GM21723 (cell line): ENCODE data around the gene NRAP.

Source experiments
- ATAC-seq: cut with Tn5 transposase; IDR thresholded peaks from one replicate; pipeline ENCODE4 v1.9.1; 2021; ENCODE audit warnings: mild to moderate bottlenecking, moderate library complexity; ENCODE audit not compliant: unreplicated experiment

Gene NRAP, protein sequence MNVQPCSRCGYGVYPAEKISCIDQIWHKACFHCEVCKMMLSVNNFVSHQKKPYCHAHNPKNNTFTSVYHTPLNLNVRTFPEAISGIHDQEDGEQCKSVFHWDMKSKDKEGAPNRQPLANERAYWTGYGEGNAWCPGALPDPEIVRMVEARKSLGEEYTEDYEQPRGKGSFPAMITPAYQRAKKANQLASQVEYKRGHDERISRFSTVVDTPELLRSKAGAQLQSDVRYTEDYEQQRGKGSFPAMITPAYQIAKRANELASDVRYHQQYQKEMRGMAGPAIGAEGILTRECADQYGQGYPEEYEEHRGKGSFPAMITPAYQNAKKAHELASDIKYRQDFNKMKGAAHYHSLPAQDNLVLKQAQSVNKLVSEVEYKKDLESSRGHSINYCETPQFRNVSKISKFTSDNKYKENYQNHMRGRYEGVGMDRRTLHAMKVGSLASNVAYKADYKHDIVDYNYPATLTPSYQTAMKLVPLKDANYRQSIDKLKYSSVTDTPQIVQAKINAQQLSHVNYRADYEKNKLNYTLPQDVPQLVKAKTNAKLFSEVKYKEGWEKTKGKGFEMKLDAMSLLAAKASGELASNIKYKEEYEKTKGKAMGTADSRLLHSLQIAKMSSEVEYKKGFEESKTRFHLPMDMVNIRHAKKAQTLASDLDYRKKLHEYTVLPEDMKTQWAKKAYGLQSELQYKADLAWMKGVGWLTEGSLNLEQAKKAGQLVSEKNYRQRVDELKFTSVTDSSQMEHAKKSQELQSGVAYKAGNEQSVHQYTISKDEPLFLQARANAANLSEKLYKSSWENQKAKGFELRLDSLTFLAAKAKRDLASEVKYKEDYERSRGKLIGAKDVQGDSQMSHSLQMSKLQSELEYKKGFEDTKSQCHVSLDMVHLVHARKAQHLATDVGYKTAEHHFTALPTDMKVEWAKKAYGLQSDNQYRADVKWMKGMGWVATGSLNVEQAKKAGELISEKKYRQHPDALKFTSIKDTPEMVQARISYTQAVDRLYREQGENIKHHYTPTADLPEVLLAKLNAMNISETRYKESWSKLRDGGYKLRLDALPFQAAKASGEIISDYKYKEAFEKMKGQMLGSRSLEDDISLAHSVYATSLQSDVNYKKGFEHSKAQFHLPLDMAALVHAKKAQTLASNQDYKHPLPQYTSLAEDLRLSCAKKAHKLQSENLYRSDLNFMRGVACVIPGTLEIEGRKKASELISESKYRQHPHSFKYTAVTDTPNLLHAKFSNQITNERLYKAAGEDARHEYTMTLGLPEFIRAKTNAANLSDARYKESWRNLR (N-terminal part only)

GRCh38 chr10:113663908-113664307 lies at the start of gene NRAP:
Gene NRAP, minus strand, starts transcription at chr10:113664041. Its CDS starts 159 bp downstream, at chr10:113663882.
- no peak for ATAC-seq

- no peak for ATAC-seq
These were observed 49.8 kb upstream of the NRAP start for GRCh38 chr10:113713640-113713982.

- ATAC-seq: no peak
These were observed 49.2 kb upstream of the NRAP start for GRCh38 chr10:113712755-113713639.

DNA sequence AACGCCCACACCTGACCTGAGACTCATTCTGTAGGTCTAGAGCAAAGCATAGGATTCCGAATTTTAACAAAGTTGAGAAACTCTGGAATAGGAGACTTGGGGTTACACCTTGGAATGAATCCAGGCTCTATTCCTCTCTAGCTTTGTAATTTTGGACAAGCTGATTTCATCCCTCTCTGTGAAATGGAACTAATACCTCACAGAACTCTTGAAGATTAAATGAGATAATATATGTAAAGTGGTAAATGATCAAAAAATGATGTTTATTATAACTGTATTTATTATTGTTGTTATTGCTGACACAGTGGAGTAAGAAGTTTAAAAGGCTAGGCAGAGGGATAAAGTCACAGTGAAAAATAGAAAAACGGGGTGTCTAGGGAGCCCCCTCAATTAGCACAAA lies 48.2 kb upstream of the NRAP start:
- ATAC-seq: no peak

DNA sequence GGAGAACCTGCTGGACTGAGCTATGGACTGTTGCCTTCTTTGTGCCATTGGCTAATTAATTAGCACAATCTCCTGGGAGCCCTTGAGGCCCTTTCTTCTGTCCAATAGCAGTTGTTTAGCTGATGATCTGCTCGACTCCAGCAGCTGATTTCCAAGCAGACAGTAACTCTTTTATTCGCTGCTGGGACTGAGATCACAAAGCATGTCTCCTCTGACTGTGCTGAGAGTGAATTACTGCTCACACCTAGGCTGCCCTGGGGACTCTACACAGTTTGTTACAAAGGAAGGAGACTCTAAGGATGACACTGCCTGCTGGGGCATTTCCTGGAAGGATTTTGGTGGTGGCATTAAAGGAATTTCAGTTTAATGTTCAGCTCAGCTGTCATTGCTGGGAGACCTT lies 47.3 kb upstream of the NRAP start:
- no peak for ATAC-seq

GRCh38 chr10:113709221-113709838 lies 45.5 kb upstream of the NRAP start:
- ATAC-seq: no peak

GRCh38 chr10:113708640-113709039 lies 44.8 kb upstream of the NRAP start:
- ATAC-seq: no peak

- no peak for ATAC-seq
These were observed 42.8 kb upstream of the NRAP start for GRCh38 chr10:113706623-113707022.

DNA sequence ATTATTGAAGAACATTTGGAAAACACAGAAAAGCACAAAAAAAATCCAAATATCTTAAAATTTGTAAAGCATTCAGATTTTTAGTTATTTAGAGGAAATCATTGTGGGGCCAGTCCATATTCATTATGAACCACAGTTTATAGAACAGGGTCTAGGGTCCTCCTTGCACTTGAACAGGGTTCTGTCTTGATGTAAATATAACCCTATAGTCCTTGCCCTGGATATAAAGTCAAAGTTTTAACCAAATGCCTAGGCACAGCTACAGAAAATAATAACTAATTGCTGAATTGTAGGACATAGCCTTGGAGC lies 41.5 kb upstream of the NRAP start:
- ATAC-seq: no peak

DNA sequence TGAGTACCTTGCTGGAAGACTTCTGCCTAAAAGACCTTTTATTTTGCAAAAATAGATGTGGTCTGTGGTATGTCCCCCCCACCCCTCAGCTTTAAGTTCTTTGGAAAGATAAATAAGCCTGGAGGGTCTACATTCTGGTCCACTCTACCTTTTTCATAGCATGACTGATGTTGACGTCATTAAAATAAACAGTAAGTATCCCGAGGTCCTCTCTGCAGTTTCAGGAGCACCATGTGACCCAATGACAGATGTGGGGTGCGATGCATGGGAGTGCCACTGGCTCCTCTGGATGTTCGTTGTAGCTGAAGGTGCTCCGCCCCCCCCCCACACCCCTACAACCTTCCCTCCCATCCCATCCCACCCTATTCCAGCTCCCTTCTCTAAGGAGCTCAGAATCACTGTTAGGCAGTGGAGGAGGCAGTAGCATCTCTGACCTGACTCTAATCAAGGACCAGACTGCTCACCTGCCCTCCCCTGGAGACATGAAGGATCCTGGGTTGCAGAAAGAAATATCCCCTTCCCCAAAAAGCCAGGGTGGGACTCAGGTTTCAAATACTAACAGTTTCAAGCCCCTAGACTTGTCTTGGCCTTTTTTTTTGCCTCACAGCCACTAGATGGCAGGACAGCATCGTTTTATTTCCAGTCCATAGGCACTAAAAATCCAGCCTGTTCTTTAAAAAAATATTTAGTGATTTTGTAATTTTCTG lies 40.9 kb upstream of the NRAP start:
- no peak for ATAC-seq

DNA sequence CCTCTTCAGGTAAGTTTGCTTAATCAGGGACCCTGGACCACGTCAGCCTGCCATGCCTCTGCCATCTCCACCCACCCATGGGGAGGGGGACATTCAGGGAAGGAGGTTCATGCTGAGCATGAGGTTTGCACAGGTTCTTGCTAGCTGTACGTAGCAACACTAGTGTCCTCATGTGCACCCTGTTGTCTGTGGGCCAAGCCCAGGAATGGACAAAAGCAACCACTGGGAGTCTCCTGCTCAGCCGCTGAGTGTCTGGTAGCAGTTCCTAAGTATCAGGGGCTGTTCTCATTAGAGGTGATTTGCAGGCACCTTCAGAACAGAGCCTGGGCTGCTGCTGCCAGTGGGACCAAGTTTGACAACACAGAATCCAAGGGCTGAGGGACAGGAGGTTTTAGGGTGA lies 33.8 kb upstream of the NRAP start:
- no peak for ATAC-seq

GRCh38 chr10:113695691-113696090 lies 31.9 kb upstream of the NRAP start:
- no peak for ATAC-seq

- no peak for ATAC-seq
These were observed 29.5 kb upstream of the NRAP start for GRCh38 chr10:113693348-113693747.

DNA sequence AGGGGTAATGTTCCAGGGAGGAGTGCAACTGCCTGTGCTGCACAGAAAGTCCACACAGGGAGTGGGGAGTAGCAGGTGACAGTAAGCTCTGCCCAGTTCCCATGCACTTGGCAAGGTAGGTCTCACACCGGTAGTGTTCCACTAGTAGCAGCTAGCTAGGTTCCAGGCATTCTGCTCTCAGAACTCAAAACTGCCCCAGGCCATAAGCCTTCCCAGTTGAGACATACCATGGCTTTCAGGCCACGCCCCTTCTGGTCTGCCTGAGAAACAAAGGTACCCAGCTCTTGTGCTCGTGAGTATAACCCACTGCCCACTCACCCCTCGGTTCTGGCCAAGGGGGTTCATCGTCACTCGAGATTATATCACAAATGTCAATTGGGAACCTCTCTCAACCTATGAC lies 28.4 kb upstream of the NRAP start:
- ATAC-seq: no peak

DNA sequence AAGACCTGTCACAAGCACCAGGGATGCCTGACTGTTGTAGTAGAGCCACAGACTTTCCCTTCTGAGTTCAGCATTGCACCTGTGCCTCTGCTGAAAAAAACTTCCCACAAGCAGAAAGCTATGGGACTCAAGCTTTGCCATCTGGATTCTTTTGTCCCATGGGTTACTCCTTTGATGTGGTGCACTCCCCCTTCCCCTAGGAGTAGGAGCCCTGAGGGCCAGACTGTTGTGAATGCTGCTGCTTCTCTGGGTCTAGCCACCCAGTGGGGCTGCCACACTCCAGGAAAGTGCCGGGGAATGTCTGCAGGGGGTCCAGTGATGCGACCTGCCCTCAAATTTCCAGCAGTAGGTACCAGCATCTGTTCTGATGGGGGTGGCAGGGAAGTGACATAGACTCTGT lies 27.5 kb upstream of the NRAP start:
- no peak for ATAC-seq

DNA sequence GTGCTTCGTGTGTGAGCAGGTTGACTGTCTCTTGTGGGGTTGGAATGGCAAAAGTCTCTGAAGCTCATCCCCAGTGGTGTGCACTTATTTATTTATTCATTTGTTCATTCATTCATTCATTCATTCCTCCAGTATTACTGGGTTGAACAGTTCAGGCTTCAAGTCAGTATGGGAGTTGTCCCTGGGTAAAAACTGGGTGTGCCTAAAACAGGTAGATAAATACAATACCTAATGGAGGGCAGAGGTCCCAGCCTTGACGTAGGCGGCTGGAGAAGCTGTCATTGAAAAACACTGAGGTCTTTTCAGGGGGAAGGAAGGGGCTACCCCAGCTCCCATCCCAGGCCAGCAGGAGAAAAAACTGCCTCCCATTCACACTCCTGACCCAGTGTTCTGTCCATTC lies 26.9 kb upstream of the NRAP start:
- ATAC-seq: no peak

- ATAC-seq: no peak
These were observed 25.7 kb upstream of the NRAP start for GRCh38 chr10:113689574-113689973.

DNA sequence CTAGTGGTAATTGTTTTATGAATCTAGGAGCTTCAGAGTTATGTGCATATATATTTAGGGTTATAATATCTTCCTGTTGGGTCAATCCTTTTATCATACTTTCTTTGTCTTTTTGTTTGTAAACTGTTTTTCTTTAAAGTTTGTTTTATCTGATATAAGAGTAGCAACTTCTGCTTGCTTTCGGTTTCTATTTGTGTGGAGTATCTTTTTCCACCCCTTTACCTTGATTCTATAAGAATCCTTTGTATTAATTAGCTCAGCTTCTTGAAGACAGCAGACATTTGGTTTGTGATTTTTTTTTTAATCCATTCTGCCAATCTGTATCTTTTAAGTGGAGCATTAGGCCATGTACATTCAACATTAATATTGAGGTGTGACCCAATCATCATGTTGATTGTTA lies 25.2 kb upstream of the NRAP start:
- no peak for ATAC-seq

GRCh38 chr10:113687037-113687436 lies 23.2 kb upstream of the NRAP start:
- no peak for ATAC-seq
